GM23338 (cell line): ENCODE measurements around the gene DYNC2H1. TPM values are rescaled to one million over a fixed set of nuclear protein-coding genes. Genes with fewer than 3 reads are reported as not detected.

Experiments
- ATAC-seq: fragments of 200-7000 bp; cut with Tn5 transposase; 3 replicates; pipeline ENCODE4 v1.9.1; 2020
- DNase-seq: peaks from one replicate; pipeline ENCODE4 v3.0.0-alpha.2; 2015; ENCODE audit warnings: low spot score
- H2AFZ ChIP-seq: fragments of 200-600 bp; sonication (generic); 2 replicates; pipeline ENCODE4 v1.8.0; 2016; ENCODE audit warnings: antibody characterized with exemption, mild to moderate bottlenecking, moderate library complexity
- H3F3A ChIP-seq: fragments of 200-600 bp; sonication (generic); replicated peaks from 2 replicates; pipeline ENCODE4 v1.8.0; 2017; ENCODE audit warnings: antibody characterized with exemption, mixed run types, low read depth
- H3K27ac ChIP-seq: fragments of 200-600 bp; sonication (generic); 2 replicates; pipeline ENCODE4 v1.6.1; 2016; ENCODE audit warnings: low read depth
- H3K27me3 ChIP-seq: fragments of 200-600 bp; sonication (generic); 2 replicates; pipeline ENCODE4 v1.8.0; 2016; ENCODE audit warnings: mild to moderate bottlenecking, mixed run types, moderate library complexity; ENCODE audit not compliant: insufficient read depth
- H3K36me3 ChIP-seq: fragments of 200-600 bp; sonication (generic); 2 replicates; pipeline ENCODE4 v1.8.0; 2016; ENCODE audit warnings: mild to moderate bottlenecking; ENCODE audit not compliant: insufficient read depth
- H3K4me1 ChIP-seq: fragments of 200-600 bp; sonication (generic); 2 replicates; pipeline ENCODE4 v1.8.0; 2016; ENCODE audit warnings: mild to moderate bottlenecking, moderate library complexity; ENCODE audit not compliant: insufficient read depth
- H3K4me2 ChIP-seq: fragments of 200-600 bp; sonication (generic); 2 replicates; pipeline ENCODE4 v1.7.1; 2017; ENCODE audit warnings: mixed run types
- H3K4me3 ChIP-seq: fragments of 200-600 bp; sonication (generic); 2 replicates; pipeline ENCODE4 v1.6.1; 2016; ENCODE audit warnings: mixed run types
- H3K79me2 ChIP-seq: fragments of 200-600 bp; sonication (generic); replicated peaks from 2 replicates; pipeline ENCODE4 v1.8.0; 2017; ENCODE audit warnings: mild to moderate bottlenecking; ENCODE audit not compliant: insufficient read depth
- H3K9me2 ChIP-seq: fragments of 200-600 bp; sonication (generic); 2 replicates; pipeline ENCODE4 v1.8.0; 2017; ENCODE audit not compliant: insufficient read depth
- H4K20me1 ChIP-seq: fragments of 200-600 bp; sonication (generic); replicated peaks from 2 replicates; pipeline ENCODE4 v1.8.0; 2017; ENCODE audit warnings: mild to moderate bottlenecking; ENCODE audit not compliant: insufficient read depth
- H3K27ac Mint-ChIP-seq: 2 replicates; pipeline ENCODE4 v1.8.0; 2020; ENCODE audit warnings: inconsistent platforms, mild to moderate bottlenecking, moderate library complexity, mixed read lengths
- H3K27me3 Mint-ChIP-seq: 3 replicates; pipeline ENCODE4 v1.8.0; 2022; ENCODE audit warnings: low read depth, mild to moderate bottlenecking, moderate library complexity, mixed read lengths, inconsistent platforms; ENCODE audit not compliant: insufficient read depth, poor library complexity
- H3K36me3 Mint-ChIP-seq: 3 replicates; pipeline ENCODE4 v1.8.0; 2021; ENCODE audit warnings: low read depth, mild to moderate bottlenecking, inconsistent platforms, moderate library complexity, mixed read lengths
- H3K4me1 Mint-ChIP-seq: 3 replicates; pipeline ENCODE4 v1.8.0; 2020; ENCODE audit warnings: mild to moderate bottlenecking, inconsistent platforms, mixed read lengths
- H3K4me3 Mint-ChIP-seq: 3 replicates; pipeline ENCODE4 v1.8.0; 2021; ENCODE audit warnings: moderate library complexity, mild to moderate bottlenecking, inconsistent platforms, mixed read lengths
- H3K9me3 Mint-ChIP-seq: 3 replicates; pipeline ENCODE4 v1.8.0; 2020; ENCODE audit warnings: moderate library complexity, mild to moderate bottlenecking, inconsistent platforms, mixed read lengths
- CTCF ChIP-seq, 2 experiments: fragments of 200-600 bp in 1 of 2; sonication (generic) in 1 of 2; conservative IDR thresholded peaks; 2 replicates each; pipeline versions ENCODE4 v1.5.1 to v1.6.1; 2016 to 2017; ENCODE audit warnings: antibody characterized with exemption in 2 of 2, low read depth in 2 of 2, mild to moderate bottlenecking in 2 of 2, moderate library complexity in 1 of 2
- ETS1 ChIP-seq: IDR thresholded peaks from 2 replicates; pipeline ENCODE4 v1.6.1; 2016; ENCODE audit warnings: antibody characterized with exemption
- EZH2phosphoT487 ChIP-seq: fragments of 200-600 bp; sonication (generic); IDR thresholded peaks from one replicate; pipeline ENCODE4 v1.8.1; 2018; ENCODE audit warnings: antibody characterized with exemption; ENCODE audit not compliant: unreplicated experiment
- JUNB ChIP-seq: IDR thresholded peaks from one replicate; pipeline ENCODE4 v1.6.1; 2016; ENCODE audit warnings: antibody characterized with exemption; ENCODE audit not compliant: unreplicated experiment
- NANOG ChIP-seq: IDR thresholded peaks from 2 replicates; pipeline ENCODE4 v1.6.1; 2016; ENCODE audit warnings: antibody characterized with exemption, borderline replicate concordance
- REST ChIP-seq: IDR thresholded peaks from one replicate; pipeline ENCODE4 v1.6.1; 2018; ENCODE audit warnings: antibody characterized with exemption; ENCODE audit not compliant: unreplicated experiment
- STAT1 ChIP-seq: IDR thresholded peaks from one replicate; pipeline ENCODE4 v1.6.1; 2016; ENCODE audit warnings: antibody characterized with exemption; ENCODE audit not compliant: unreplicated experiment
- ZNF114 ChIP-seq: fragments of 250-450 bp; sonication (Bioruptor Pico); IDR thresholded peaks from 2 replicates; pipeline ENCODE4 v1.5.0; 2020; ENCODE audit warnings: mild to moderate bottlenecking, moderate library complexity
- ZNF331 ChIP-seq: fragments of 250-450 bp; sonication (Bioruptor Pico); IDR thresholded peaks from 2 replicates; pipeline ENCODE4 v1.5.0; 2020; ENCODE audit warnings: low read depth, mild to moderate bottlenecking, moderate library complexity
- polyA plus RNA-seq: library from polyadenylated mRNA; unstranded; fragments of >200 nt; fragmentation: Nextera tagmentation; extraction: Ambion mirVana; gene quantifications from 2 replicates; pipeline ENCODE4 v1.2.1, GENCODE V29; 2016
- total RNA-seq: library from RNA; depleted of rRNA; stranded (reverse); fragments of >200 nt; shearing (Covaris generic); gene quantifications from 2 replicates; pipeline ENCODE4 v1.2.3, GENCODE V29; 2014

Gene DYNC2H1
- total and polyA plus RNA-seq, 2 experiments from 2014 or later, result 19.3 to 22.5 TPM

- no peaks in the 10 kb centered on the region for H3K9me3 Mint-ChIP-seq
These were observed 30.5 kb upstream of the DYNC2H1 start for GRCh38 chr11:103078710-103079109.

More at GRCh38 chr11:103078710-103079109, 30.5 kb upstream of the DYNC2H1 start:
- no peaks in the 10 kb centered on the region for H3K9me2 ChIP-seq
- peaks cover 20% of the 10 kb centered on the region for H4K20me1 ChIP-seq
- no peaks in the 10 kb centered on the region for H3F3A ChIP-seq
- no peak overlapping the region for H3K4me3 ChIP-seq
- no peaks in the 10 kb centered on the region for H3K4me1 Mint-ChIP-seq
- peaks cover 89% of the 10 kb centered on the region for H3K36me3 Mint-ChIP-seq
- H3K27me3 ChIP-seq, result no peaks in the 10 kb centered on the region
- H2AFZ ChIP-seq, result no peak overlapping the region
- no peak for DNase-seq
- peaks cover 67% of the 10 kb centered on the region for H3K36me3 ChIP-seq
- no peak overlapping the region for H3K4me2 ChIP-seq
- H3K4me3 Mint-ChIP-seq, result no peak overlapping the region
- TF ChIP-seq CTCF (conservative IDR thresholded peaks at IDR 0.05; ENCODE audit: low read depth in 2 of 2) (no peak), JUNB (no peak), ZNF114 (no peak), EZH2phosphoT487 (no peak), ETS1 (no peak), NANOG (no peak), STAT1 (no peak), REST (no peak), ZNF331 (CRISPR knock-in tag) (no peak)
- H3K4me1 ChIP-seq, result no peaks in the 10 kb centered on the region
- ATAC-seq, result no peak
- no peak overlapping the region for H3K27ac ChIP-seq
- H3K27me3 Mint-ChIP-seq, result no peaks in the 10 kb centered on the region
- H3K27ac Mint-ChIP-seq, result no peak overlapping the region
- H3K79me2 ChIP-seq, result peaks cover 98% of the 10 kb centered on the region
